ENCODE data around the gene NELL2.

NELL2 gene

DNA sequence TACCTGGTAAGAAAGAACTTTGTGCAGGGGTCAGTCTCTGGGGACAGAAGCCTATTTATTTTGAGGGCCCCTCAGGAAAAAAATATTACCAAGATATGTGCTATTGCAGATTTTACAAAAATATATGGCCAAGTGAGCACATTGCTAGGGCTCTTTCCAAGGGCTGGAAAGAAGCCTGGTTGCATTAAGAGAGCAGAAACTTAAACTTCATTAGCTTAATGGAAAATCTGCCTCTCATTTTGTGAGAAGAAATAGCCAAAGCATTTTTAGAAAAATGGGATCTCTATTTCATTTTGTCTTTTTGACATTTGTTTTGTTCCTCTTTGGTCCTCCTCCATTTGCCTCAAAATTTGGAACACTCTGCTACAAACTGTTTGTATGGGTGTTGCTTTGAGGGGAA, 283.5 kb downstream of the NELL2 start:
- no peak for DNase-seq

GRCh38 chr12:44589697-44590096, 286.4 kb downstream of the NELL2 start:
- DNase-seq = no peak

DNA sequence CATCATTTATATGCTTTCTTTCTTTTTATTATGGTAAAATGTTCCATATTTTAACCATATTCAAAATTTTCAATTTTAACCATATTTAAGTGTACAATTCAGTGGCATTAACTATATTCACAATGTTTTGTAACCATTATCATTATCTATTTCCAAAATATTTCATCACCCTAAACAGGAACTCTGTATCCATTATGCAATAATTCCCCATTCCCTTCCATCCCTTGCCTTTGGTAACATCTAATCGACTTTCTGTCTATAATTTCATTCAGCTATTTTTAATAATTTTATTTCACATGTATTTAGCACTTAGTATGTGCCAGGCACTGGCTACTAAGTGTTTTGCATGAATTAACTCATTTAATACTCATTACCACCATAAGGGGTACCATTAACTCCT, 287.5 kb downstream of the NELL2 start:
- no peak for DNase-seq

DNA sequence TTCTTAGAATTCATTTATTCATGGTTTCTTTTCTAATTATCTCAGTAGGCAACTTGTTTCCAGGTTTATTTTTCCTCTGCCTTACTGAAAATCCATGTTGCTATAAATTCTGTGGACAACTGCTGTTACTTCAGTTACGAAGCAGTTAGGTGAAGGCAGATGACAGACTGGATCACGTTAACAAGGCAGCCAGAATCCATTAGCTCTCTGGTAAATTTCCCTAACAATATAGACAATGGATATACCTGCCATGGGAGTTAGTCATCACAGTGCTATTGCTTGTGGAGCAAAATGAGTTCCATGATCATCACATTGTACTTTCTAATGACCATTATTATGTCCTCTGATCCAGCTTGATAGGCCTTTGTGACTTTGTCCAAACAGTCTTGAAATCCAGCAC, 291.5 kb downstream of the NELL2 start:
- DNase-seq = no peak

GRCh38 chr12:44582521-44582920, 293.6 kb downstream of the NELL2 start:
- DNase-seq = no peak

GRCh38 chr12:44581642-44582242, 294.4 kb downstream of the NELL2 start:
- DNase-seq = no peak

- no peak for DNase-seq
Measured at GRCh38 chr12:44574586-44574985, 301.5 kb downstream of the NELL2 start.

GRCh38 chr12:44573723-44574122, 302.4 kb downstream of the NELL2 start:
- no peak for DNase-seq

DNA sequence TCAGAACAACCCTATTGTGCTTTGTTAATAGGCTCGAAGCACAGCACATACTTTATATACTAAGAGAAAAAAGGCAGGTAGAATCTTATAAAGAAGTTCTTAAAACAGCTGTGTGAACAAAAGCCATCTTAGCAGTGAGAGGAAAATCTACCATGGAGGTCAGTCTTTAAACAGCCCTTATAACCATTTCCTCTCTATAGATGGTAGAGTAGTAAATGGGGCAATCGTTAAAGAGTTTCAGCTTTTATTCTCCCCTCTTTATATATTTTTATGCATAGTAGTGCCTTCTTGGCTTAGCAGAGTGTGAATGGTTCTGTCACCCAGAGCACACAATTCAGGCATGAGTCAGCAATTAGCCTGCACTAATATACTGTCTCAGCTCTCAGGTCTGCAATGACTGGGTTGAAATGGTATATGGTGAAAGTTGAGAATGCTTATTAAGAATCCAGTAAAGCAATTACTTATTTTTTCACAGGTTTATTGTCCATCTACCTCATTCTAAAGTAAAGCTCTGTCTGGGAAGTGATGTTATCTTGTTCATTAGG, 305.0 kb downstream of the NELL2 start:
- no peak for DNase-seq

- DNase-seq = no peak
Measured at GRCh38 chr12:44570036-44570583, 306.0 kb downstream of the NELL2 start.

- no peak for DNase-seq
Measured at GRCh38 chr12:44565163-44565562, 311.0 kb downstream of the NELL2 start.

GRCh38 chr12:44563486-44563885, 312.6 kb downstream of the NELL2 start:
- DNase-seq = no peak

- DNase-seq = no peak
Measured at GRCh38 chr12:44558340-44559100, 317.6 kb downstream of the NELL2 start.

- no peak for DNase-seq
Measured at GRCh38 chr12:44555454-44555853, 320.7 kb downstream of the NELL2 start.

DNA sequence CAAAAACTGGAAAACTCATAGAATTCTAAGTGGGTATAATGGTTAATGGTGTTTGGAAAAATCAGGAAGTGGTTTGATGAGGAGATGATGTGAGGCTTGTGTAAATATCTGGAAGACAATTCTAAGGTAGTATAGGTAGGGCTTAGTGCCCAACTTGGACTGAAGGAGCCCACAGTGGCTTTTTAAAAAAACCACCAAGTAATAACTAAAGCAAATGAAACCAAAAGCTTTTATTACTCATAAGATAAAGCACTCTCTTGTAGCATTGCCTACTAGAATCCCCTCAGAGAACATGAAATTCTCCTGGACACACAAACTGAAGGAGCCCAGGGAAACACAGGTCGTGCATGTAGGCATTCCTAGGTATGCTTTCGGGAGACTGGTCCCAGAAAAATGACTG, 324.5 kb downstream of the NELL2 start:
- no peak for DNase-seq

DNA sequence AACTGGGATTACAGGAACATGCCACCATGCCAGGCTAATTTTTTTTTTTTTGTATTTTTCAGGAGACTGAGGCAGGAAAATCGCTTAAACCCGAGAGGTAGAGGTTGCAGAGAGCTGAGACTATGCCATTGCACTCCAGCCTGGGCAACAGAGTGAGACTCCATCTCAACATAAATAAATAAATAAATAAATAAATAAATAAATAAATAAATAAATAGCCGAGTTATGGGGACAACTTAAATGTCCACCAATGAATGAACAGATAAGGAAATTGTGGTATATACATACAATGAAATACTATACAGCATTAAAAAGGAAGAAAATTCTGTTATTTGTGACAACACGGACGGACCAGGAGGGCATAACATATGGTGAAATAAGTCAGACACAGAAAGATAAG, 325.7 kb downstream of the NELL2 start:
- no peak for DNase-seq

DNA sequence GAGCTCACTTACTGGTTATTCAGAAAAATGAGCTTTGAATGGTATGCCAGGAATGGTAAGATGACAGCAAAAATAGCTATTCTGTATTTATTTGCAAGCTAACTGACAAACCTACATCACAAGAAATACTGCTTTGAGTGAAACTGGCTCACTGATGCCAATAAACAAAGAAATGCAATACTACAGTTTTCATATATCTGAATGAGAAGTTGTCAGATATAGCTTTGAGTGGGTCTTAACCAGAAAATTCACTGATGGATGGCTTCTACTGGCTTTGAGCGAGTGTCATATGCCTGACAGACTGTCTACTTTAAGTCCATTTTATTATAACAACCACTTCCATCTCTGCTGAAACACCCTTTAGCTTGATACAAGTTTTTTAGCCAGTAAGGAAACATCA, 330.1 kb downstream of the NELL2 start:
- no peak for DNase-seq

- DNase-seq = no peak
Measured at GRCh38 chr12:44544018-44544417, 332.1 kb downstream of the NELL2 start.

DNA sequence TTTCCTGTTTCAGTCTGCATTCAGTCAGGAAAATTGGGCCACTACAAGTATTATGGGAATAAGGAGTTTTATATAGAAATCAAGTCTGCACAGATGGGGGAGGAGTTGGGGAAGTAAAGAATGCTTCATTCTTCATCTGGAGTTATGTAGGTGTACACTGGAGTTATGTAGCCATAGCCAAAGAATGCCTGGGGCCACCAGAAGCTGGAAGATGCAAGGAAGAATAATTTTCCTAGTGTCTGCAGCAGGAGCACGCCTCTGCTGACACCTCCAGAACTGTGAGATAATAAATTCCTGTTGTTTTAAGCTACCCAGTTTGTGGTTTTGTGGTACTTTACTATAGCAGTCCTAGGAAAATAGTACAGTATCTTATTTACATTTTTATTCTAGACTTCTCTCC, 333.4 kb downstream of the NELL2 start:
- DNase-seq = no peak

- no peak for DNase-seq
Measured at GRCh38 chr12:44537354-44537753, 338.8 kb downstream of the NELL2 start.

DNA sequence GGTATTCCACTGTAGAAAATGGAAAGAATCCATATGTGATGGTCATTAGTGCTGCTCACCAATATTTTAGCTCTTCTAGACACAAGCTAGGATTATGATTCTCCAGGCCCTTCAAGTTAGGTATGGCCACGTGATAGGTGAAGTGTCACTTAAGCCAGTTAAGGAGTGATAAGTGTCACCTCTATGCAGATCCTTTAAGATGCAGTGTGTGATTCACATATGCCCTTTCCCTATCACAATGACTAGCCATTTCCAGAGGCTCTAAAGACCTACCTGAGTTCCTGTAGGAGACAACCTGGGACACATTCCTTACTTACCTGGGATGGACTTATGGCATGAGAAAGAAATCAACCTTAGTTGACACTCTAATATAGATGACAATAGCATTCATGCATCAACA, 343.2 kb downstream of the NELL2 start:
- no peak for DNase-seq

DNA sequence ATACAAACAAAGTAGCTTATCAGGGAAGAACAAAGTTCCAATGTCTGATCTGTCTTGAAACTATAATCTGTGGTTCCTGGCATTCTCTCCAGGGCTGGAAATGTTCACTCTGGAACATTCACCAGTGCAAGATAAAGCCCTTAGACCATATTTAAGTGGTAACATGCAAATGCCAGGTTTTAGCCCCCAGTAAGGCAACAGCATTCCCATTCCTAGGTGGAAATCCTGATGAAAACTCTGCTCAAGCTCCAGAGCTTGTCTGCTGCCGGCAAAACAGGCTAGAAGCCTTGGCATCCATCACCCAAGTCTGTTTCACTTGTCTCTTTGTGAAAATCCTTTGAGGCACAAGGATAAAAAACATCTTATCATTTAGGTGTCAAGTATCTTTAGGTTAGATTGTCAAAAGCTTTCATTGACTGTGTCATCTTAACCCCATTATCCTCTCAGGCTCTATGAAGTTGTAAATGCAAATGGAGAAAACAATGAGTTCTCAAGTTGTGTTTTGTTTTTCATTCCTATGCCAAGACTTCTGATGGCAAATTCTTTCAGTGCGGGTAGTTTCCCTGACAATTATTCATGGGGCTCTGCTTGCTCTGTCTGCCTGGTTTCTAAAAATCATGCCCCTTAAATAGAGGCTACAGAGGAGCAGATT, 344.7 kb downstream of the NELL2 start:
- no peak for DNase-seq

GRCh38 chr12:44526655-44527182, 349.4 kb downstream of the NELL2 start:
- DNase-seq = no peak
